H1 (cell line): ENCODE data around the gene DDX59. TPM values are rescaled to one million over a fixed set of nuclear protein-coding genes. Genes with fewer than 3 reads are reported as not detected.

ENCODE experiments used
- CTCF ChIA-PET: fragments of 300-600 bp; sonication (Branson Sonifier 250); formaldehyde crosslinking; loops from one replicate; lab custom pipeline; 2021; ENCODE audit not compliant: partially characterized antibody; lab: Charles Lee
- POLR2A ChIA-PET: fragments of 300-600 bp; sonication (Branson Sonifier 250); formaldehyde crosslinking; loops from one replicate; lab custom pipeline; 2021; ENCODE audit warnings: inconsistent platforms; ENCODE audit not compliant: partially characterized antibody; lab: Charles Lee
- DNase-seq, 2 experiments: peaks; one replicate each; pipeline versions ENCODE4 v3.0.0 to v3.0.0-alpha.2; 2010 to 2022; ENCODE audit warnings: low spot score in 2 of 2, low read depth in 1 of 2, mixed read lengths in 1 of 2
- FAIRE-seq: peaks from 2 replicates; lab custom pipeline; 2011; peaks lifted over from hg19 to GRCh38; lab: Jason Lieb, UNC
- H2AFZ ChIP-seq: 2 replicates; pipeline ENCODE4 v1.8.1; 2012; ENCODE audit warnings: low read length, inconsistent platforms
- H2AK5ac ChIP-seq: 2 replicates; pipeline ENCODE4 v1.6.1; 2013; ENCODE audit warnings: low read depth, low read length
- H2BK120ac ChIP-seq: replicated peaks from 2 replicates; pipeline ENCODE3; 2013; ENCODE audit warnings: low read depth, low read length, inconsistent platforms
- H2BK12ac ChIP-seq: 2 replicates; pipeline ENCODE4 v1.6.1; 2013; ENCODE audit warnings: low read depth, low read length
- H2BK15ac ChIP-seq: 2 replicates; pipeline ENCODE4 v1.6.1; 2013; ENCODE audit warnings: low read length
- H2BK20ac ChIP-seq: 2 replicates; pipeline ENCODE4 v1.6.1; 2013; ENCODE audit warnings: low read length
- H2BK5ac ChIP-seq: 2 replicates; pipeline ENCODE4 v1.6.1; 2013; ENCODE audit warnings: low read depth, low read length
- H3K14ac ChIP-seq: 2 replicates; pipeline ENCODE4 v1.6.1; 2013; ENCODE audit warnings: inconsistent platforms; ENCODE audit not compliant: insufficient read length
- H3K18ac ChIP-seq: 2 replicates; pipeline ENCODE4 v1.6.1; 2013; ENCODE audit warnings: low read length; ENCODE audit errors: extremely low read depth
- H3K23ac ChIP-seq: 2 replicates; pipeline ENCODE4 v1.6.1; 2013; ENCODE audit warnings: inconsistent platforms; ENCODE audit not compliant: insufficient read length
- H3K23me2 ChIP-seq: 2 replicates; pipeline ENCODE4 v1.6.1; 2013; ENCODE audit warnings: low read depth, low read length
- H3K27ac ChIP-seq: 2 replicates; pipeline ENCODE4 v1.6.1; 2011; ENCODE audit warnings: low read depth, low read length, inconsistent platforms
- H3K27me3 ChIP-seq, 4 experiments: replicated peaks in 1 of 4; 1 replicate in 1 of 4; 2 replicates in 3 of 4; pipeline versions ENCODE4 v1.6.1 to v1.8.1; 2011 to 2013; ENCODE audit warnings: low read length in 3 of 4, mild to moderate bottlenecking in 3 of 4, inconsistent platforms in 2 of 4, mixed read lengths in 2 of 4, moderate library complexity in 1 of 4; ENCODE audit not compliant: control insufficient read depth in 3 of 4, insufficient read depth in 3 of 4; ENCODE audit errors: extremely low read depth in 1 of 4
- H3K36me3 ChIP-seq, 4 experiments: 2 replicates each; pipeline versions ENCODE4 v1.6.1 to v1.8.1; 2011 to 2013; ENCODE audit warnings: mild to moderate bottlenecking in 4 of 4, low read length in 3 of 4, moderate library complexity in 2 of 4, control low read depth in 1 of 4, inconsistent platforms in 1 of 4; ENCODE audit not compliant: insufficient read depth in 4 of 4, control insufficient read depth in 2 of 4
- H3K4ac ChIP-seq: replicated peaks from 2 replicates; pipeline ENCODE3; 2013; ENCODE audit warnings: low read length, low read depth, mixed read lengths, inconsistent platforms; ENCODE audit not compliant: insufficient read length
- H3K4me1 ChIP-seq, 4 experiments: replicated peaks in 1 of 4; 1 replicate in 1 of 4; 2 replicates in 3 of 4; pipeline versions ENCODE4 v1.6.1 to v1.8.1; 2011 to 2013; ENCODE audit warnings: low read length in 3 of 4, inconsistent platforms in 2 of 4, mixed read lengths in 1 of 4; ENCODE audit not compliant: insufficient read depth in 4 of 4, control insufficient read depth in 3 of 4
- H3K4me2 ChIP-seq, 2 experiments: 2 replicates each; pipeline versions ENCODE4 v1.6.1 to v1.8.1; 2011 to 2013; ENCODE audit warnings: low read depth in 2 of 2, low read length in 2 of 2, control low read depth in 1 of 2, inconsistent platforms in 1 of 2, mild to moderate bottlenecking in 1 of 2; ENCODE audit not compliant: insufficient read depth in 1 of 2
- H3K4me3 ChIP-seq, 4 experiments: fragments of 200-600, 300-600 bp in 1 of 4; sonication (generic), shearing (Covaris generic), sonication (Bioruptor Twin) in 1 of 4; 2 replicates each; pipeline versions ENCODE4 v1.5.1 to v1.8.1; 2011 to 2016; ENCODE audit warnings: low read length in 4 of 4, low read depth in 3 of 4, control low read depth in 2 of 4, inconsistent platforms in 2 of 4, mild to moderate bottlenecking in 2 of 4, mixed read lengths in 1 of 4, moderate library complexity in 1 of 4; ENCODE audit not compliant: insufficient read depth in 2 of 4; ENCODE audit errors: extremely low read depth in 1 of 4
- H3K56ac ChIP-seq: replicated peaks from 2 replicates; pipeline ENCODE3; 2013; ENCODE audit warnings: low read depth, mild to moderate bottlenecking, mixed read lengths, low read length, inconsistent platforms; ENCODE audit not compliant: insufficient read length
- H3K79me1 ChIP-seq: 2 replicates; pipeline ENCODE4 v1.6.1; 2013; ENCODE audit warnings: low read depth, low read length, control low read depth
- H3K79me2 ChIP-seq, 2 experiments: 2 replicates each; pipeline versions ENCODE4 v1.6.1 to v1.8.1; 2012 to 2013; ENCODE audit warnings: low read length in 2 of 2, mild to moderate bottlenecking in 2 of 2, inconsistent platforms in 1 of 2; ENCODE audit not compliant: insufficient read depth in 2 of 2, control insufficient read depth in 1 of 2
- H3K9ac ChIP-seq, 4 experiments: replicated peaks in 1 of 4; 1 replicate in 1 of 4; 2 replicates in 3 of 4; pipeline versions ENCODE4 v1.6.1 to v1.8.1; 2011 to 2013; ENCODE audit warnings: low read depth in 3 of 4, low read length in 3 of 4, control low read depth in 2 of 4, mild to moderate bottlenecking in 2 of 4, moderate library complexity in 2 of 4, inconsistent platforms in 1 of 4; ENCODE audit errors: extremely low read depth in 1 of 4
- H3K9me3 ChIP-seq, 2 experiments: 2 replicates each; pipeline versions ENCODE4 v1.6.1 to v1.8.1; 2012 to 2013; ENCODE audit warnings: mild to moderate bottlenecking in 2 of 2, moderate library complexity in 2 of 2, control low read depth in 1 of 2, inconsistent platforms in 1 of 2, low read depth in 1 of 2, low read length in 1 of 2, mixed read lengths in 1 of 2; ENCODE audit not compliant: insufficient read depth in 2 of 2
- H4K20me1 ChIP-seq, 2 experiments: replicated peaks in 1 of 2; 2 replicates each; pipeline versions ENCODE3 to v1.8.1; 2011 to 2013; ENCODE audit warnings: inconsistent platforms in 2 of 2, low read length in 2 of 2, mild to moderate bottlenecking in 1 of 2; ENCODE audit not compliant: insufficient read depth in 2 of 2, control insufficient read depth in 1 of 2
- H4K5ac ChIP-seq: 2 replicates; pipeline ENCODE4 v1.6.1; 2013; ENCODE audit warnings: low read length, low read depth, mixed read lengths, inconsistent platforms; ENCODE audit not compliant: insufficient read length
- H4K8ac ChIP-seq: 2 replicates; pipeline ENCODE4 v1.8.0; 2013; ENCODE audit warnings: mild to moderate bottlenecking, moderate library complexity, low read length, inconsistent platforms; ENCODE audit not compliant: insufficient read depth; ENCODE audit errors: extremely low read depth
- H4K91ac ChIP-seq: replicated peaks from 2 replicates; pipeline ENCODE3; 2013; ENCODE audit warnings: low read length, mixed read lengths, inconsistent platforms; ENCODE audit not compliant: insufficient read length
- BRCA1 ChIP-seq: IDR thresholded peaks from 2 replicates; pipeline ENCODE4 v1.6.1; 2012; ENCODE audit warnings: low read depth, low read length, improper control_type of control experiment
- CBX5 ChIP-seq: fragments of 300-800, 300-1000 bp; sonication (generic); IDR thresholded peaks from 2 replicates; pipeline ENCODE4 v1.7.1; 2016; ENCODE audit warnings: antibody characterized with exemption, low read length, low read depth
- CEBPB ChIP-seq: IDR thresholded peaks from 2 replicates; pipeline ENCODE4 v1.6.1; 2012; ENCODE audit warnings: low read depth, low read length
- CHD1 ChIP-seq: IDR thresholded peaks from 2 replicates; pipeline ENCODE4 v1.6.1; 2012; ENCODE audit warnings: low read depth, low read length, improper control_type of control experiment
- CREB1 ChIP-seq: IDR thresholded peaks from 2 replicates; pipeline ENCODE4 v1.6.1; 2012; ENCODE audit warnings: inconsistent platforms
- RBBP5 ChIP-seq: IDR thresholded peaks from 2 replicates; pipeline ENCODE4 v1.7.1; 2012; ENCODE audit warnings: low read depth, mild to moderate bottlenecking, inconsistent platforms, low read length, moderate library complexity, borderline replicate concordance
- SP4 ChIP-seq: IDR thresholded peaks from 2 replicates; pipeline ENCODE4 v1.6.1; 2012; ENCODE audit warnings: low read length, inconsistent platforms
- SRF ChIP-seq: IDR thresholded peaks from 2 replicates; pipeline ENCODE4 v1.6.1; 2011; ENCODE audit warnings: mild to moderate bottlenecking, low read depth, low read length, moderate library complexity
- TEAD4 ChIP-seq: IDR thresholded peaks from 2 replicates; pipeline ENCODE4 v1.6.1; 2012; ENCODE audit warnings: low read depth, low read length, inconsistent platforms, mixed read lengths
- WGBS, 2 experiments: shearing (Covaris generic) in 1 of 2; methylation state at CpG; one replicate each; pipeline versions ENCODE4 v1.1.6 to v1.1.7; 2013 to 2015; ENCODE audit warnings: low lambda C conversion rate in 2 of 2, mixed read lengths in 2 of 2, inconsistent platforms in 1 of 2, low coverage in 1 of 2, missing lambda C conversion rate in 1 of 2; ENCODE audit not compliant: insufficient replicate concordance in 2 of 2, insufficient coverage in 1 of 2, insufficient read length in 1 of 2; ENCODE audit errors: extremely low coverage in 1 of 2, missing lambda C conversion rate in 1 of 2; 5-methylcytosine and 5-hydroxymethylcytosine counted together
- polyA plus RNA-seq, 7 experiments: library from polyadenylated mRNA; depleted of rRNA in 3 of 7; stranded (reverse) in 5 of 7; unstranded in 2 of 7; fragments of >200 nt in 5 of 7; fragments of 200-250 nt in 2 of 7; gene quantifications; 1 replicate in 5 of 7; 2 replicates in 1 of 7; 4 replicates in 1 of 7; pipeline versions ENCODE4 v1.2.1 to v1.2.3, GENCODE V29; 2011 to 2013; ENCODE audit warnings: missing spikeins in 2 of 7, mixed read lengths in 2 of 7
- total RNA-seq: library from RNA; stranded (reverse); fragmentation: NEBNext Ultra II Directional; extraction: Animal tissue kit (Norgen Biotek cat#: 25700); gene quantifications from 2 replicates; pipeline ENCODE4 v1.2.1, GENCODE V29; 2021

Gene DDX59
- total and polyA plus RNA-seq, 2 of the 8 experiments (the other 6 are each of a cell fraction or from before 2014, with no cell fraction given) = 8.3 to 19.4 TPM

DNA sequence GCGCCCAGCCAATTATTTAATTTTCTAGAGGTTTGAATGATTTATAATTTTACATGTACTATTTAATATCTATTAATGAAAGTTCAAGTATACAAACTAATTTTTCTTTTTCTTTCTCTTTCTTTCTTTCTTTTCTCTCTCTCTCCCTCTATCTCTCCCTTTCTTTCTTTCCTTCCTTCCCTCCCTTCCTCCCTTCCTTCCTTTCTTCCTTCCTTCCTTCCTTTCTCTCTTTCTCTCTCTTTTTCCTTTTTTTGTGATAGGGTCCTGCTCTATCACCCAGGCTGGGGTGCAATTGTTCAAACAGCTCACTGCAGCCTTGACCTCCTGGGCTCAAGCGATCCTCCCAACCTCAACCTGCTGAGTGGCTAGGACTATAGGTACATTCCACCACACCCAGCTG is 33.0 kb downstream of the DDX59 start:
- Histone ChIP-seq H3K18ac (no peak overlapping the region), H3K23me2 (no peaks in the 10 kb centered on the region), H2BK5ac (no peak overlapping the region), H3K36me3 (no peaks in the 10 kb centered on the region), H4K91ac (no peak overlapping the region), H2BK120ac (no peak overlapping the region), H2AK5ac (no peak overlapping the region), H4K8ac (no peak overlapping the region), H3K27ac (no peak overlapping the region), H3K4me2 (no peak overlapping the region), H4K5ac (no peak overlapping the region), H3K4me3 (no peak overlapping the region), H3K79me2 (no peaks in the 10 kb centered on the region; a peak in 1 of 4 replicates), H2AFZ (no peak overlapping the region), H3K79me1 (no peaks in the 10 kb centered on the region), H3K9me3 (no peaks in the 10 kb centered on the region), H2BK12ac (no peak overlapping the region), H4K20me1 (no peaks in the 10 kb centered on the region), H3K56ac (no peak overlapping the region), H3K4me1 (no peaks in the 10 kb centered on the region), H2BK15ac (no peak overlapping the region), H3K27me3 (no peaks in the 10 kb centered on the region), H3K9ac (no peak overlapping the region), H3K14ac (no peak overlapping the region), H2BK20ac (no peak overlapping the region), H3K4ac (no peak overlapping the region), H3K23ac (no peak overlapping the region)
- DNase-seq (no peak), FAIRE-seq (no peak)
- TF ChIP-seq CREB1 (no peak), CEBPB (no peak), SRF (no peak), CHD1 (no peak), RBBP5 (no peak), SP4 (no peak), CBX5 (no peak), BRCA1 (no peak), TEAD4 (no peak)
- WGBS, 2 experiments = 88% methylated on average over 2 of the region's 2 CpGs; no CpG with 5 or more reads in 1 of the 2 experiments
- POLR2A ChIA-PET = no interaction called here
- CTCF ChIA-PET = interaction anchor here (1.0 to 4.5 kb wide), 2 partner anchors 14 to 65 kb away, joined by 3 to 28 read pairs; no protein-coding TSS in a partner anchor
